Esophagus squamous epithelium (tissue), 5 donors: Measurements from ENCODE around the gene ZNF469. TPM values are rescaled to one million over a fixed set of nuclear protein-coding genes. Genes with fewer than 3 reads are reported as not detected.

Source experiments
- DNase-seq: peaks from one replicate; lab custom pipeline; 2025; lab: John Stamatoyannopoulos, UW
- H3K27ac ChIP-seq, 4 donors: fragments of 200-600 bp; sonication (generic); one replicate each; pipeline ENCODE4 v1.5.1; 2016 to 2019; ENCODE audit warnings: mild to moderate bottlenecking in 1 of 4
- H3K27me3 ChIP-seq, 4 donors: fragments of 200-600 bp; sonication (generic); 1 replicate in 3 of 4; 2 replicates in 1 of 4; pipeline versions ENCODE4 v1.5.1 to v1.6.0; 2017 to 2021; ENCODE audit warnings: antibody characterized with exemption in 1 of 4
- H3K36me3 ChIP-seq, 3 donors: fragments of 200-600 bp; sonication (generic); one replicate each; pipeline ENCODE4 v1.5.1; 2016 to 2019
- H3K4me1 ChIP-seq, 3 donors: fragments of 200-600 bp; sonication (generic); one replicate each; pipeline ENCODE4 v1.5.1; 2017 to 2019
- H3K4me3 ChIP-seq, 4 donors: fragments of 200-600 bp; sonication (generic); 1 replicate in 3 of 4; 2 replicates in 1 of 4; pipeline ENCODE4 v1.5.1; 2016 to 2019; ENCODE audit warnings: mild to moderate bottlenecking in 2 of 4, moderate library complexity in 1 of 4
- H3K9me3 ChIP-seq, 3 donors: fragments of 200-600 bp; sonication (generic); one replicate each; pipeline ENCODE4 v1.5.1; 2016 to 2019
- CTCF ChIP-seq, 6 experiments: fragments of 450-650 bp in 4 of 6; fragments of 200-600 bp in 2 of 6; sonication (generic) in 2 of 6; IDR thresholded peaks; one replicate each; pipeline ENCODE4 v1.5.1; 2016 to 2019; ENCODE audit warnings: antibody characterized with exemption in 6 of 6, mild to moderate bottlenecking in 4 of 6, moderate library complexity in 4 of 6
- POLR2A ChIP-seq, 4 donors: fragments of 450-650 bp; IDR thresholded peaks; one replicate each; pipeline ENCODE4 v1.6.1; 2017; ENCODE audit warnings: antibody characterized with exemption in 4 of 4, mild to moderate bottlenecking in 4 of 4, moderate library complexity in 3 of 4
- WGBS, 2 donors: methylation state at CpG; one replicate each; pipeline ENCODE4 v1.1.5; 2018; 5-methylcytosine and 5-hydroxymethylcytosine counted together
- intact Hi-C: fragments of 100-400 bp; cut with DNase I; formaldehyde crosslinking; loops from one replicate; pipeline ENCODE4 v1.15.0; 2022
- total RNA-seq, 4 donors: library from RNA; depleted of rRNA; stranded (reverse); fragments of >200 nt; gene quantifications; one replicate each; pipeline ENCODE4 v1.1.0, GENCODE V29; 2016
- donor health status: DM: yes; HTN: yes; CAD: no.

Gene ZNF469
- total RNA-seq, 4 donors from 2014 or later = 0.26 to 0.57 (median 0.35) TPM

GRCh38 chr16:88431651-88432050 is 48.9 kb downstream of the ZNF469 start:
- intact Hi-C loops = no loop called here
- Histone ChIP-seq H3K9me3 (no peaks in the 10 kb centered on the region), H3K36me3 (no peaks in the 10 kb centered on the region), H3K27ac (no peak overlapping the region), H3K4me1 (peaks cover 7 to 30% (median 8%) of the 10 kb centered on the region in 3 donors), H3K27me3 (peaks cover 0 to 85% (median 16%) of the 10 kb centered on the region in 4 donors), H3K4me3 (no peak overlapping the region)
- 89% methylated on average over 16 of the region's 22 CpGs; no CpG with 5 or more reads in 1 of the 2 donors for WGBS, 2 donors
- DNase-seq = no peak
- no peak for TF ChIP-seq CTCF (IDR thresholded peaks at IDR 0.05)
- no peak for TF ChIP-seq POLR2A (IDR thresholded peaks at IDR 0.05)

- H3K9me3 ChIP-seq = no peaks in the 10 kb centered on the region
- H3K27ac ChIP-seq = no peak overlapping the region
- DNase-seq = no peak
- 85% methylated on average over 20 of the region's 22 CpGs; no CpG with 5 or more reads in 1 of the 2 donors for WGBS, 2 donors
- H3K4me1 ChIP-seq = peaks cover 7 to 31% (median 8%) of the 10 kb centered on the region in 3 donors
- no peaks in the 10 kb centered on the region for H3K36me3 ChIP-seq
- intact Hi-C loops = no loop called here
- peaks cover 0 to 89% (median 16%) of the 10 kb centered on the region in 4 donors for H3K27me3 ChIP-seq
- TF ChIP-seq POLR2A (IDR thresholded peaks at IDR 0.05) (no peak), CTCF (IDR thresholded peaks at IDR 0.05) (no peak)
- H3K4me3 ChIP-seq = no peak overlapping the region
Measured at GRCh38 chr16:88432174-88432573, 49.4 kb downstream of the ZNF469 start.

Other genes starting within 250 kb of the ZNF469 start
- 1 to 10 TPM in 3 of 4 donors, under 1 TPM in 1; 0.67 to 1.7 (median 1.2) TPM for gene ZFPM1, start 70.3 kb downstream of the ZNF469 start, total RNA-seq
- gene ZC3H18, start 187.4 kb downstream of the ZNF469 start, total RNA-seq = 10 to 100 TPM; 15.4 to 27.3 (median 17.5) TPM